PC-3 (cell line): Measurements from ENCODE around the gene FAHD1. TPM values are rescaled to one million over a fixed set of nuclear protein-coding genes. Genes with fewer than 3 reads are reported as not detected.

ENCODE experiments used
- ATAC-seq: fragments of 200-7000 bp; cut with Tn5 transposase; 2 replicates; pipeline ENCODE4 v1.9.1; 2020; ENCODE audit warnings: mild to moderate bottlenecking, moderate library complexity
- BruUV-seq: library from RNA; stranded (reverse); fragments of 400-500 nt; replicated peaks from 2 replicates; lab custom pipeline; 2021; lab: Mats Ljungman, UMichigan
- CTCF ChIA-PET: fragments of 300-600 bp; sonication (Branson Sonifier 250); formaldehyde crosslinking; loops from one replicate; lab custom pipeline; 2022; ENCODE audit warnings: antibody characterized with exemption; lab: Charles Lee
- POLR2A ChIA-PET: fragments of 300-600 bp; sonication (Branson Sonifier 250); formaldehyde crosslinking; loops from one replicate; lab custom pipeline; 2022; ENCODE audit warnings: antibody characterized with exemption; ENCODE audit not compliant: unreplicated experiment; lab: Charles Lee
- DNase-seq: peaks from one replicate; pipeline ENCODE4 v3.0.0-alpha.2; 2015
- H2AFZ ChIP-seq: fragments of 300-600 bp; sonication (generic); 2 replicates; pipeline ENCODE4 v1.6.0; 2016; ENCODE audit warnings: antibody characterized with exemption, low read length
- H3F3A ChIP-seq: fragments of 300-600 bp; sonication (generic); one replicate; pipeline ENCODE4 v1.6.0; 2017; ENCODE audit warnings: antibody characterized with exemption, low read length, control low read depth, mild to moderate bottlenecking; ENCODE audit not compliant: unreplicated experiment
- H3K27ac ChIP-seq: fragments of 300-600 bp; sonication (generic); 2 replicates; pipeline ENCODE4 v1.5.1; 2016; ENCODE audit warnings: mild to moderate bottlenecking, low read length
- H3K27me3 ChIP-seq: fragments of 300-600 bp; sonication (generic); 2 replicates; pipeline ENCODE4 v1.6.1; 2016; ENCODE audit warnings: low read length, mixed read lengths
- H3K36me3 ChIP-seq: fragments of 300-600 bp; sonication (generic); 2 replicates; pipeline ENCODE4 v1.6.1; 2016; ENCODE audit warnings: low read depth, mixed run types, low read length, mixed read lengths
- H3K4me1 ChIP-seq: fragments of 300-600 bp; sonication (generic); 2 replicates; pipeline ENCODE4 v1.5.1; 2016; ENCODE audit warnings: low read length; ENCODE audit not compliant: insufficient read depth
- H3K4me2 ChIP-seq: fragments of 300-600 bp; sonication (generic); 2 replicates; pipeline ENCODE4 v1.6.0; 2016; ENCODE audit warnings: low read length
- H3K4me3 ChIP-seq: fragments of 300-600 bp; sonication (generic); 2 replicates; pipeline ENCODE4 v1.5.1; 2016; ENCODE audit warnings: mild to moderate bottlenecking, low read length, mixed read lengths
- H3K79me2 ChIP-seq: fragments of 300-600 bp; sonication (generic); 2 replicates; pipeline ENCODE4 v1.6.1; 2017; ENCODE audit warnings: low read length, mixed read lengths
- H3K9ac ChIP-seq: fragments of 300-600 bp; sonication (generic); 2 replicates; pipeline ENCODE4 v1.6.0; 2016; ENCODE audit warnings: mild to moderate bottlenecking, low read length
- H3K9me2 ChIP-seq: fragments of 300-600 bp; sonication (generic); replicated peaks from 2 replicates; pipeline ENCODE4 v1.6.1; 2016; ENCODE audit warnings: mixed run types, low read length, mixed read lengths
- H3K9me3 ChIP-seq: fragments of 300-600 bp; sonication (generic); 2 replicates; pipeline ENCODE4 v1.6.1; 2016; ENCODE audit warnings: low read length, mixed read lengths
- H4K20me1 ChIP-seq: fragments of 300-600 bp; sonication (generic); 2 replicates; pipeline ENCODE4 v1.6.1; 2016; ENCODE audit warnings: low read length, mixed read lengths
- EZH2 ChIP-seq: fragments of 300-600 bp; sonication (generic); IDR thresholded peaks from one replicate; pipeline ENCODE4 v1.6.1; 2017; ENCODE audit warnings: antibody characterized with exemption, mild to moderate bottlenecking, low read length; ENCODE audit not compliant: unreplicated experiment
- EZH2phosphoT487 ChIP-seq: fragments of 300-600 bp; sonication (generic); IDR thresholded peaks from 2 replicates; pipeline ENCODE4 v1.6.1; 2018; ENCODE audit warnings: mild to moderate bottlenecking, antibody characterized with exemption, low read length, borderline replicate concordance
- intact Hi-C: fragments of 100-400 bp; cut with micrococcal nuclease; formaldehyde crosslinking; loops from 2 replicates; pipeline ENCODE4 v1.9.0; 2023
- total RNA-seq: library from RNA; depleted of rRNA; stranded (reverse); fragments of >200 nt; gene quantifications from 2 replicates; pipeline ENCODE4 v1.2.3, GENCODE V29; 2014
- TF ChIP-seq, protein P1 (sequence below): fragments of 300-600 bp; sonication (generic); conservative IDR thresholded peaks from 2 replicates; pipeline ENCODE4 v1.5.1; 2017; ENCODE audit warnings: antibody characterized with exemption, low read depth, mild to moderate bottlenecking, low read length

The FAHD1 gene
- total RNA-seq, 1 experiment from 2014 or later: 37.5 TPM

DNA sequence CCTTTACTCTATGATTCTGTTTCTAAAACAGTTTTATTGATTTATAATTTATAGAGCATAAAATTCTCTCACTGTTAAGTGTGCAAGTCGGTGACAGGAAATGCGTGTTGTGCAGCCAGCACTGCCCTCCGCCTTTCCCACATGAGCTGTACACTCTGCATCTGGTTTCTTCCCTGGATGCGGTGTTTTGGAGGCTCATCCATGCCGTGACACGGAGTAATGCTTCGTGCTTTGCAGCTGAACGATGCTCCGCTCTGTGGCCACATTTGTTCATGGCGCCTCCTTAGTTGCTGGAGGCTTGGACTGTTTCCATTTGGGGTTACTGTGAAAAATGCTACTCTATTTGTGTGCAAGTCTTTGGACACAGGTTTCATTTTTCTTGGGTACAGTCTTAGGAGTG, 26.3 kb upstream of the FAHD1 start:
- CTCF ChIA-PET: no interaction called here
- no peak for ATAC-seq

DNA sequence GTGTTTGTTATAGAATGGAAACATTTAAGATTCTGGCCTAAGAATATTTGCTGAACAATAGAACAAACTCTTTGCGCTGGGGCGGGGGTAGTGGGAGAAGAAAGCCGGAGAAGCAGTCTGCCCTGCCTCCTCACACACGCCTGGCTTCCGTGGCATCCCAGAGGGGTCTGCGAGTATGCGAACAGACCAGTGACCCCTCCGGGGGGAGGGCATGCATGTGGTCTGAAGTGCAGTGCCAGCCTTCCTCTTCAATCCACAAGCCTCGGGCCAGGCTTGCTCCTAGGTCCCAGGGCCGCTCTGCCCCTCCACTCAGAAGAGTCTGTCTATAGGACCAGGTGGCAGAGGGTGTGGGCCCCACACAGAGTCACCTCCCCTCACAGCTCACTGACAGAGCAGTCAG, 19.4 kb upstream of the FAHD1 start:
- BruUV-seq: no TSS peak

More for the DNA sequence above, 26.3 kb upstream of the FAHD1 start:
- H3K36me3 ChIP-seq: no peaks in the 10 kb centered on the region
- no peaks in the 10 kb centered on the region for H3K27me3 ChIP-seq
- H3K27ac ChIP-seq: no peak overlapping the region
- H3F3A ChIP-seq: no peaks in the 10 kb centered on the region
- BruUV-seq: no TSS peak
- no peaks in the 10 kb centered on the region for H3K9me2 ChIP-seq
- H2AFZ ChIP-seq: no peak overlapping the region
- intact Hi-C loops: no loop called here
- TF ChIP-seq EZH2 (no peak), EZH2phosphoT487 (no peak)
- TF ChIP-seq, protein P1, sequence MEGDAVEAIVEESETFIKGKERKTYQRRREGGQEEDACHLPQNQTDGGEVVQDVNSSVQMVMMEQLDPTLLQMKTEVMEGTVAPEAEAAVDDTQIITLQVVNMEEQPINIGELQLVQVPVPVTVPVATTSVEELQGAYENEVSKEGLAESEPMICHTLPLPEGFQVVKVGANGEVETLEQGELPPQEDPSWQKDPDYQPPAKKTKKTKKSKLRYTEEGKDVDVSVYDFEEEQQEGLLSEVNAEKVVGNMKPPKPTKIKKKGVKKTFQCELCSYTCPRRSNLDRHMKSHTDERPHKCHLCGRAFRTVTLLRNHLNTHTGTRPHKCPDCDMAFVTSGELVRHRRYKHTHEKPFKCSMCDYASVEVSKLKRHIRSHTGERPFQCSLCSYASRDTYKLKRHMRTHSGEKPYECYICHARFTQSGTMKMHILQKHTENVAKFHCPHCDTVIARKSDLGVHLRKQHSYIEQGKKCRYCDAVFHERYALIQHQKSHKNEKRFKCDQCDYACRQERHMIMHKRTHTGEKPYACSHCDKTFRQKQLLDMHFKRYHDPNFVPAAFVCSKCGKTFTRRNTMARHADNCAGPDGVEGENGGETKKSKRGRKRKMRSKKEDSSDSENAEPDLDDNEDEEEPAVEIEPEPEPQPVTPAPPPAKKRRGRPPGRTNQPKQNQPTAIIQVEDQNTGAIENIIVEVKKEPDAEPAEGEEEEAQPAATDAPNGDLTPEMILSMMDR: no peak
- H4K20me1 ChIP-seq: no peaks in the 10 kb centered on the region
- H3K9ac ChIP-seq: no peak overlapping the region
- H3K79me2 ChIP-seq: no peaks in the 10 kb centered on the region
- H3K4me1 ChIP-seq: no peaks in the 10 kb centered on the region
- DNase-seq: no peak
- no peak overlapping the region for H3K4me2 ChIP-seq
- no peak overlapping the region for H3K4me3 ChIP-seq
- H3K9me3 ChIP-seq: no peaks in the 10 kb centered on the region
- POLR2A ChIA-PET: no interaction called here

DNA sequence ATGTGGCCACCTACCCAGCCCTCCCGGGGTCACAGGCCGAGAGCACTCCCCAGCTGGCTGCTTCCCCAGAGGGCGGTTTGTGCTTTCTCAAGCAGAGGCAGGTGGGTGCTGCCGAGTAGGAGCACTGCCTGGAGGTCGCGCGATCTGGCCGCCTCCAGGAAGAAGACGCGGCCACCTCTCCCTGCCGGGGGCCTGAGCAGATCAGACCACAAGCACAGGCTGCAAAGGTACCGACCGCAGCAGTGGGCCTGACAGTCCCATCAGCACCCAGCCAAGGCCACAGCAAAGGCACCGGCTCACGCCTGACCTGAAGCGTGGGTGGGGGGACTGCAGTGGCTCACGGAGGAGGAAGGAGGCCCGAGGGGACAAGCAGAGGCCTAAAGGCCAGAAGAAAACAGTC, 18.3 kb upstream of the FAHD1 start:
- DNase-seq (no peak), ATAC-seq (no peak)
- no peaks in the 10 kb centered on the region for H3K9me3 ChIP-seq
- no peaks in the 10 kb centered on the region for H3K36me3 ChIP-seq
- ChIA-PET CTCF (no interaction called here), POLR2A (no interaction called here)
- no peaks in the 10 kb centered on the region for H3K4me1 ChIP-seq
- no peak overlapping the region for H3K4me2 ChIP-seq
- BruUV-seq: no TSS peak
- H4K20me1 ChIP-seq: no peaks in the 10 kb centered on the region
- no peaks in the 10 kb centered on the region for H3K9me2 ChIP-seq
- intact Hi-C loops: no loop called here
- H3K79me2 ChIP-seq: no peaks in the 10 kb centered on the region
- H3K27ac ChIP-seq: no peak overlapping the region
- TF ChIP-seq, protein P1: no peak
- no peak for TF ChIP-seq EZH2phosphoT487
- TF ChIP-seq EZH2: no peak
- H2AFZ ChIP-seq: no peak overlapping the region
- no peak overlapping the region for H3K9ac ChIP-seq
- H3K27me3 ChIP-seq: no peaks in the 10 kb centered on the region
- H3F3A ChIP-seq: no peaks in the 10 kb centered on the region
- H3K4me3 ChIP-seq: no peak overlapping the region

More for the DNA sequence above, 19.4 kb upstream of the FAHD1 start:
- Histone ChIP-seq H3K4me2 (no peak overlapping the region), H3K9ac (no peak overlapping the region), H3K27me3 (no peaks in the 10 kb centered on the region), H3K27ac (no peak overlapping the region), H3K79me2 (no peaks in the 10 kb centered on the region), H4K20me1 (no peaks in the 10 kb centered on the region), H3K4me1 (no peaks in the 10 kb centered on the region), H3K9me3 (no peaks in the 10 kb centered on the region), H3K36me3 (no peaks in the 10 kb centered on the region), H3K4me3 (no peak overlapping the region), H3F3A (no peaks in the 10 kb centered on the region), H2AFZ (no peak overlapping the region), H3K9me2 (no peaks in the 10 kb centered on the region)
- DNase-seq (no peak), ATAC-seq (no peak)
- intact Hi-C loops: no loop called here
- ChIA-PET POLR2A (no interaction called here), CTCF (no interaction called here)
- TF ChIP-seq, protein P1: no peak
- TF ChIP-seq EZH2phosphoT487 (no peak), EZH2 (no peak)
